Smooth muscle cell (in vitro differentiated cells): ENCODE results near the gene PRM1. TPM values are rescaled to one million over a fixed set of nuclear protein-coding genes. Genes with fewer than 3 reads are reported as not detected.

Experiments used
- DNase-seq: peaks from one replicate; lab custom pipeline; 2025; ENCODE audit not compliant: unreplicated experiment; lab: John Stamatoyannopoulos, UW
- H2AFZ ChIP-seq: fragments of 200-600 bp; sonication (generic); 2 replicates; pipeline ENCODE4 v1.6.0; 2016; ENCODE audit warnings: antibody characterized with exemption, low read depth, mild to moderate bottlenecking
- H3F3A ChIP-seq: fragments of 200-600 bp; sonication (generic); 2 replicates; pipeline ENCODE4 v1.6.0; 2017; ENCODE audit warnings: antibody characterized with exemption, low read depth
- H3K27ac ChIP-seq: fragments of 200-600 bp; sonication (generic); 2 replicates; pipeline ENCODE4 v1.5.1; 2016; ENCODE audit warnings: low read depth, mild to moderate bottlenecking
- H3K27me3 ChIP-seq: fragments of 200-600 bp; sonication (generic); 2 replicates; pipeline ENCODE4 v1.6.1; 2016; ENCODE audit warnings: low read depth, mild to moderate bottlenecking
- H3K36me3 ChIP-seq: fragments of 200-600 bp; sonication (generic); 2 replicates; pipeline ENCODE4 v1.5.1; 2016; ENCODE audit warnings: low read depth
- H3K4me1 ChIP-seq: fragments of 200-600 bp; sonication (generic); 2 replicates; pipeline ENCODE4 v1.5.1; 2016; ENCODE audit warnings: low read depth
- H3K4me2 ChIP-seq: fragments of 200-600 bp; sonication (generic); 2 replicates; pipeline ENCODE4 v1.6.0; 2016; ENCODE audit warnings: mild to moderate bottlenecking
- H3K4me3 ChIP-seq: fragments of 200-600 bp; sonication (generic); 2 replicates; pipeline ENCODE4 v1.5.1; 2016; ENCODE audit warnings: mild to moderate bottlenecking
- H3K79me2 ChIP-seq: fragments of 200-600 bp; sonication (generic); 2 replicates; pipeline ENCODE4 v1.6.0; 2016; ENCODE audit warnings: low read depth, mild to moderate bottlenecking
- H3K9ac ChIP-seq: fragments of 200-600 bp; sonication (generic); 2 replicates; pipeline ENCODE4 v1.6.0; 2016; ENCODE audit warnings: low read depth
- H3K9me3 ChIP-seq: fragments of 200-600 bp; sonication (generic); replicated peaks from 2 replicates; pipeline ENCODE4 v1.5.1; 2016; ENCODE audit warnings: low read depth
- H4K20me1 ChIP-seq: fragments of 200-600 bp; sonication (generic); 2 replicates; pipeline ENCODE4 v1.6.0; 2016; ENCODE audit warnings: low read depth
- CTCF ChIP-seq: fragments of 200-600 bp; sonication (generic); IDR thresholded peaks from 2 replicates; pipeline ENCODE4 v1.5.1; 2017; ENCODE audit warnings: borderline replicate concordance, mild to moderate bottlenecking, antibody characterized with exemption; ENCODE audit not compliant: insufficient read depth, poor library complexity, severe bottlenecking
- WGBS: methylation state at CpG from one replicate; pipeline ENCODE4 v1.1.7; 2016; ENCODE audit warnings: low lambda C conversion rate; 5-methylcytosine and 5-hydroxymethylcytosine counted together
- polyA plus RNA-seq: library from polyadenylated mRNA; unstranded; fragments of >200 nt; fragmentation: Nextera tagmentation; extraction: Ambion mirVana; gene quantifications from 2 replicates; pipeline ENCODE4 v1.2.1, GENCODE V29; 2016
- total RNA-seq: library from RNA; depleted of rRNA; stranded (reverse); fragments of >200 nt; gene quantifications from 2 replicates; pipeline ENCODE4 v1.2.3, GENCODE V29; 2014

Gene PRM1
- total and polyA plus RNA-seq, 2 experiments from 2014 or later = not detected

- Histone ChIP-seq H3K4me3 (no peak overlapping the region), H2AFZ (no peak overlapping the region), H4K20me1 (no peaks in the 10 kb centered on the region), H3K27ac (no peak overlapping the region), H3F3A (no peaks in the 10 kb centered on the region), H3K36me3 (no peaks in the 10 kb centered on the region), H3K27me3 (no peaks in the 10 kb centered on the region), H3K4me1 (no peaks in the 10 kb centered on the region), H3K4me2 (peak overlapping the region; percentile 67), H3K9me3 (no peaks in the 10 kb centered on the region), H3K9ac (no peak overlapping the region), H3K79me2 (no peaks in the 10 kb centered on the region)
- no peak for TF ChIP-seq CTCF
- DNase-seq = no peak
- 94% methylated on average over 5 of the region's 5 CpGs for WGBS
Measured at GRCh38 chr16:11298143-11298900, 17.2 kb upstream of the PRM1 start.

GRCh38 chr16:11297492-11298142 lies 16.5 kb upstream of the PRM1 start:
- Histone ChIP-seq H3K4me3 (no peak overlapping the region), H4K20me1 (no peaks in the 10 kb centered on the region), H3K9ac (no peak overlapping the region), H3K36me3 (no peaks in the 10 kb centered on the region), H3K27ac (no peak overlapping the region), H3K4me2 (peak overlapping the region; percentile 67), H3K4me1 (no peaks in the 10 kb centered on the region), H3K27me3 (no peaks in the 10 kb centered on the region), H3F3A (no peaks in the 10 kb centered on the region), H2AFZ (no peak overlapping the region), H3K9me3 (no peaks in the 10 kb centered on the region), H3K79me2 (no peaks in the 10 kb centered on the region)
- peak; percentile 11 for DNase-seq
- no peak for TF ChIP-seq CTCF
- WGBS = 22% methylated on average over 19 of the region's 19 CpGs

- WGBS = 18% methylated on average over 10 of the region's 10 CpGs
- TF ChIP-seq CTCF = no peak
- Histone ChIP-seq H3K9ac (no peak overlapping the region), H4K20me1 (no peaks in the 10 kb centered on the region), H3K79me2 (no peaks in the 10 kb centered on the region), H3K4me3 (no peak overlapping the region), H3K27ac (no peak overlapping the region), H3K36me3 (no peaks in the 10 kb centered on the region), H3K4me2 (peak overlapping the region; percentile 67), H3K9me3 (no peaks in the 10 kb centered on the region), H3K4me1 (no peaks in the 10 kb centered on the region), H2AFZ (peak overlapping the region; percentile 2), H3K27me3 (no peaks in the 10 kb centered on the region), H3F3A (no peaks in the 10 kb centered on the region)
- no peak for DNase-seq
Measured at GRCh38 chr16:11296706-11297491, 15.8 kb upstream of the PRM1 start.
